ENCODE measurements around the gene BZW1. TPM values are rescaled to one million over a fixed set of nuclear protein-coding genes. Genes with fewer than 3 reads are reported as not detected.

The BZW1 gene
- total RNA-seq, 1 donor from 2014 or later: 214 TPM

DNA sequence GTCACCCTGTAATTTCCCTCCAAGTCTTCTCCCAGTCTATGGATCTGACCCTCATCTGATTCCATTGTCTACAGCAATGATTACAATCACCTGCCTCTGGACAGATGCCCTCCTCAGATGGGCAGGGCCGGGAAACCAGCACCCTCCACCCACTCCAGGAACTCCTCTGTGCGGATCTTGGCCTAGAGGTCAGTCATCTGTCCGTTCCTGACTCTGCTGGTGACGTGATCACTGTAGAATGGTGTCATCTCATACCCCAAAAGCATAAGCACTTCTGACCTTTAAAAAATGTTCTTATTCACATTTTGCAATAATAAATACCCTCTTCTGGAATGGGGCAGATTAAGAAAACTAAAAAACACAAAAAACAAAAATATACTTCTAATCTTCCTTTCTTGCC is 29.5 kb upstream of the BZW1 start:
- Mint-ChIP-seq H3K27ac (ENCODE audit: unreplicated experiment) (peak overlapping the region; percentile 77), H3K4me1 (ENCODE audit: unreplicated experiment) (peaks cover 61% of the 10 kb centered on the region), H3K4me3 (ENCODE audit: unreplicated experiment) (no peak overlapping the region), H3K27me3 (ENCODE audit: unreplicated experiment) (no peaks in the 10 kb centered on the region), H3K9me3 (ENCODE audit: unreplicated experiment) (no peaks in the 10 kb centered on the region), H3K36me3 (ENCODE audit: unreplicated experiment) (no peaks in the 10 kb centered on the region)
- no peak for TF ChIP-seq CTCF (IDR thresholded peaks at IDR 0.05)
- no peak for DNase-seq (ENCODE audit: extremely low spot score, unreplicated experiment)

- H3K27ac Mint-ChIP-seq (ENCODE audit: unreplicated experiment): no peak overlapping the region
- DNase-seq (ENCODE audit: extremely low spot score, unreplicated experiment): no peak
- H3K4me3 Mint-ChIP-seq (ENCODE audit: unreplicated experiment): no peak overlapping the region
These were observed 27.5 kb upstream of the BZW1 start for GRCh38 chr2:200784215-200784614.

DNA sequence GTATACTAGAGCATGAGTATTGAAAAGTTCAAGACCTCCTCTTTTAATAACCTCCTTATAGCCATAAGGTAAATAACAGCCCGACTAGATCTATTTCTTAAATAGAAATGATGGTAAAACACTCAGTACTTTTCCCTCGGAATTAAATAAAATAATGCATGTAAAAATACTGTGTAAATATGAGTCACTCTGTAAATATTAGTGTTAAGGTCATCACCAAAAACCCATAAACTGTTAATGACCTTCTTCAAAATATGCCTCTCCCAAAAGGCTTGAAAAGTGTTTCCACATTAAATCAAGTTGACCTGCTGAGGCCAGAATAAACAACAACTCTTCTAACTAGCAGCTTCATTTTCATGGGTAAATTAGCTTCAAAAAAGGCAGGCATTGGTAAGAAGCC is 25.3 kb upstream of the BZW1 start:
- Mint-ChIP-seq H3K27me3 (ENCODE audit: unreplicated experiment) (no peaks in the 10 kb centered on the region), H3K9me3 (ENCODE audit: unreplicated experiment) (no peaks in the 10 kb centered on the region), H3K4me3 (ENCODE audit: unreplicated experiment) (peak overlapping the region; percentile 15), H3K4me1 (ENCODE audit: unreplicated experiment) (peaks cover 56% of the 10 kb centered on the region), H3K27ac (ENCODE audit: unreplicated experiment) (peak overlapping the region; percentile 95), H3K36me3 (ENCODE audit: unreplicated experiment) (no peaks in the 10 kb centered on the region)
- no peak for TF ChIP-seq CTCF (IDR thresholded peaks at IDR 0.05)
- DNase-seq (ENCODE audit: extremely low spot score, unreplicated experiment): no peak

More at GRCh38 chr2:200784215-200784614, 27.5 kb upstream of the BZW1 start:
- Mint-ChIP-seq H3K4me1 (ENCODE audit: unreplicated experiment) (peaks cover 58% of the 10 kb centered on the region), H3K27me3 (ENCODE audit: unreplicated experiment) (no peaks in the 10 kb centered on the region), H3K36me3 (ENCODE audit: unreplicated experiment) (no peaks in the 10 kb centered on the region), H3K9me3 (ENCODE audit: unreplicated experiment) (no peaks in the 10 kb centered on the region)
- no peak for TF ChIP-seq CTCF (IDR thresholded peaks at IDR 0.05)

DNA sequence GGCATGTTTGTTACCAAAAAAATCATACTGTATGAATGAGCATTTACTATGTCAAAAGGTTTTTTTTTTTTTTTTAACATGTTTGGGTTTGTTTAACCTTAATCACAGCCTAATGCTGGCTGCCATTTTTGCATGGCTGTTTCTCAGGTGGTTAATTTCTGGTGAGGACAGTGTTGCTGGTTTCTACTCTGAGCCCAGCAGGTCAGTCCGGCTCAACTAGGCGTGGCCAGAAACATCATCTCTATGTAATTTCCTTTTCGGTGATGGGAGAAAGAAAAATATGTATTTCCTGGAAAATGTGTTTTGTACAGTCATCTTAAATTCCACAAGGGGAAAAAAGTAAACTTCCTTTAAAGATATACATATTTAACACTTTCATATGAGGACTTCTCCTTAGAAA is 24.9 kb upstream of the BZW1 start:
- DNase-seq (ENCODE audit: extremely low spot score, unreplicated experiment): no peak
- Mint-ChIP-seq H3K27ac (ENCODE audit: unreplicated experiment) (peak overlapping the region; percentile 95), H3K36me3 (ENCODE audit: unreplicated experiment) (no peaks in the 10 kb centered on the region), H3K4me3 (ENCODE audit: unreplicated experiment) (peak overlapping the region; percentile 15), H3K4me1 (ENCODE audit: unreplicated experiment) (peaks cover 53% of the 10 kb centered on the region), H3K9me3 (ENCODE audit: unreplicated experiment) (no peaks in the 10 kb centered on the region), H3K27me3 (ENCODE audit: unreplicated experiment) (no peaks in the 10 kb centered on the region)
- TF ChIP-seq CTCF (IDR thresholded peaks at IDR 0.05): no peak

- Mint-ChIP-seq H3K36me3 (ENCODE audit: unreplicated experiment) (no peaks in the 10 kb centered on the region), H3K27me3 (ENCODE audit: unreplicated experiment) (no peaks in the 10 kb centered on the region), H3K9me3 (ENCODE audit: unreplicated experiment) (no peaks in the 10 kb centered on the region), H3K27ac (ENCODE audit: unreplicated experiment) (peak overlapping the region; percentile 95), H3K4me1 (ENCODE audit: unreplicated experiment) (peaks cover 46% of the 10 kb centered on the region), H3K4me3 (ENCODE audit: unreplicated experiment) (no peak overlapping the region)
- no peak for TF ChIP-seq CTCF (IDR thresholded peaks at IDR 0.05)
- DNase-seq (ENCODE audit: extremely low spot score, unreplicated experiment): no peak
These were observed 24.2 kb upstream of the BZW1 start for GRCh38 chr2:200787351-200788120.

Measured in osteocyte (in vitro differentiated cells).